T-helper 17 cell (primary cell): Measurements from ENCODE around the gene MGAT5B. TPM values are rescaled to one million over a fixed set of nuclear protein-coding genes. Genes with fewer than 3 reads are reported as not detected.

Experiments used
- ATAC-seq: fragments of 150-1000 bp; cut with Tn5 transposase; 2 replicates; pipeline ENCODE4 v1.10.0; 2021; ENCODE audit warnings: mild to moderate bottlenecking, moderate library complexity
- DNase-seq, 3 donors: peaks; one replicate each; pipeline versions ENCODE4 v3.0.0 to v3.0.0-alpha.2; 2020 to 2021
- H3K9me3 ChIP-seq: one replicate; pipeline ENCODE4 v1.7.0; 2013; ENCODE audit warnings: low read length, mild to moderate bottlenecking; ENCODE audit not compliant: control insufficient read depth, poor library complexity, severe bottlenecking
- H3K27ac Mint-ChIP-seq: one replicate; pipeline ENCODE4 v1.8.0; 2022; ENCODE audit warnings: mild to moderate bottlenecking, moderate library complexity, mixed read lengths
- H3K27me3 Mint-ChIP-seq: one replicate; pipeline ENCODE4 v1.8.0; 2022; ENCODE audit warnings: mixed read lengths
- H3K36me3 Mint-ChIP-seq: one replicate; pipeline ENCODE4 v1.8.0; 2022; ENCODE audit warnings: low read depth, mixed read lengths
- H3K4me1 Mint-ChIP-seq: one replicate; pipeline ENCODE4 v1.8.0; 2022; ENCODE audit warnings: mild to moderate bottlenecking, mixed read lengths
- H3K4me3 Mint-ChIP-seq: one replicate; pipeline ENCODE4 v1.8.0; 2022; ENCODE audit warnings: mild to moderate bottlenecking, moderate library complexity, mixed read lengths
- total RNA-seq, 4 donors: library from RNA in 2 of 4; stranded (reverse) in 2 of 4; gene quantifications; one replicate each; pipeline ENCODE4 v1.2.3 and lab custom pipeline; 2022 to 2026

MGAT5B gene
- total RNA-seq, 2 donors from 2014 or later = 0.55 to 1.4 TPM

GRCh38 chr17:76935331-76935730 is 67.1 kb downstream of the MGAT5B start:
- Mint-ChIP-seq H3K27ac (no peak overlapping the region), H3K4me3 (no peak overlapping the region), H3K36me3 (no peaks in the 10 kb centered on the region), H3K4me1 (peaks cover 15% of the 10 kb centered on the region), H3K27me3 (peaks cover 19% of the 10 kb centered on the region)
- H3K9me3 ChIP-seq = no peaks in the 10 kb centered on the region
- DNase-seq = no peak
- ATAC-seq = no peak

- Mint-ChIP-seq H3K4me3 (no peak overlapping the region), H3K27ac (no peak overlapping the region), H3K27me3 (peaks cover 19% of the 10 kb centered on the region), H3K36me3 (no peaks in the 10 kb centered on the region), H3K4me1 (peaks cover 9% of the 10 kb centered on the region)
- no peaks in the 10 kb centered on the region for H3K9me3 ChIP-seq
- ATAC-seq = no peak
- DNase-seq = no peak
Observed at GRCh38 chr17:76937238-76937637, 69.0 kb downstream of the MGAT5B start.

- H3K4me1 Mint-ChIP-seq = peaks cover 7% of the 10 kb centered on the region
- no peak overlapping the region for H3K4me3 Mint-ChIP-seq
- H3K9me3 ChIP-seq = no peaks in the 10 kb centered on the region
- no peak for DNase-seq
- no peak overlapping the region for H3K27ac Mint-ChIP-seq
- peaks cover 17% of the 10 kb centered on the region for H3K27me3 Mint-ChIP-seq
- H3K36me3 Mint-ChIP-seq = no peaks in the 10 kb centered on the region
- no peak for ATAC-seq
Observed at GRCh38 chr17:76938009-76938408, 69.8 kb downstream of the MGAT5B start.

GRCh38 chr17:76940295-76940694 is 72.1 kb downstream of the MGAT5B start:
- DNase-seq (no peak), ATAC-seq (no peak)

GRCh38 chr17:76940738-76941350 is 72.6 kb downstream of the MGAT5B start:
- DNase-seq = no peak
- Mint-ChIP-seq H3K4me3 (no peak overlapping the region), H3K27ac (no peak overlapping the region), H3K27me3 (no peaks in the 10 kb centered on the region), H3K36me3 (no peaks in the 10 kb centered on the region), H3K4me1 (peaks cover 3% of the 10 kb centered on the region)
- ATAC-seq = no peak
- H3K9me3 ChIP-seq = no peaks in the 10 kb centered on the region

More at GRCh38 chr17:76940295-76940694, 72.1 kb downstream of the MGAT5B start:
- Mint-ChIP-seq H3K27me3 (no peaks in the 10 kb centered on the region), H3K36me3 (no peaks in the 10 kb centered on the region), H3K27ac (peak overlapping the region; percentile 41), H3K4me1 (peaks cover 3% of the 10 kb centered on the region), H3K4me3 (no peak overlapping the region)
- no peaks in the 10 kb centered on the region for H3K9me3 ChIP-seq

GRCh38 chr17:76943202-76943601 is 75.0 kb downstream of the MGAT5B start:
- Mint-ChIP-seq H3K4me3 (no peak overlapping the region), H3K4me1 (no peaks in the 10 kb centered on the region), H3K27ac (no peak overlapping the region), H3K27me3 (no peaks in the 10 kb centered on the region), H3K36me3 (no peaks in the 10 kb centered on the region)
- no peak for ATAC-seq
- no peaks in the 10 kb centered on the region for H3K9me3 ChIP-seq
- DNase-seq = no peak

- H3K27ac Mint-ChIP-seq = no peak overlapping the region
- H3K4me1 Mint-ChIP-seq = no peaks in the 10 kb centered on the region
- no peaks in the 10 kb centered on the region for H3K36me3 Mint-ChIP-seq
- no peak for ATAC-seq
- no peaks in the 10 kb centered on the region for H3K9me3 ChIP-seq
- H3K4me3 Mint-ChIP-seq = no peak overlapping the region
- no peaks in the 10 kb centered on the region for H3K27me3 Mint-ChIP-seq
- DNase-seq = no peak
Observed at GRCh38 chr17:76943781-76944213, 75.6 kb downstream of the MGAT5B start.

- no peak overlapping the region for H3K27ac Mint-ChIP-seq
- no peak for DNase-seq
- no peaks in the 10 kb centered on the region for H3K36me3 Mint-ChIP-seq
- no peak for ATAC-seq
- no peaks in the 10 kb centered on the region for H3K4me1 Mint-ChIP-seq
- H3K4me3 Mint-ChIP-seq = no peak overlapping the region
- no peaks in the 10 kb centered on the region for H3K9me3 ChIP-seq
- no peaks in the 10 kb centered on the region for H3K27me3 Mint-ChIP-seq
Observed at GRCh38 chr17:76944477-76944876, 76.3 kb downstream of the MGAT5B start.

- Mint-ChIP-seq H3K27ac (no peak overlapping the region), H3K4me3 (no peak overlapping the region), H3K27me3 (no peaks in the 10 kb centered on the region), H3K4me1 (no peaks in the 10 kb centered on the region), H3K36me3 (no peaks in the 10 kb centered on the region)
- ATAC-seq (no peak), DNase-seq (no peak)
- no peaks in the 10 kb centered on the region for H3K9me3 ChIP-seq
Observed at GRCh38 chr17:76946111-76946771, 78.0 kb downstream of the MGAT5B start.

GRCh38 chr17:76946772-76947135 is 78.5 kb downstream of the MGAT5B start:
- no peak for ATAC-seq
- Mint-ChIP-seq H3K4me3 (no peak overlapping the region), H3K27ac (no peak overlapping the region), H3K36me3 (no peaks in the 10 kb centered on the region), H3K4me1 (no peaks in the 10 kb centered on the region), H3K27me3 (no peaks in the 10 kb centered on the region)
- no peak for DNase-seq
- H3K9me3 ChIP-seq = no peaks in the 10 kb centered on the region

- H3K27me3 Mint-ChIP-seq = no peaks in the 10 kb centered on the region
- no peaks in the 10 kb centered on the region for H3K36me3 Mint-ChIP-seq
- no peaks in the 10 kb centered on the region for H3K4me1 Mint-ChIP-seq
- no peaks in the 10 kb centered on the region for H3K9me3 ChIP-seq
- H3K27ac Mint-ChIP-seq = no peak overlapping the region
- no peak for ATAC-seq
- DNase-seq = no peak
- H3K4me3 Mint-ChIP-seq = no peak overlapping the region
Observed at GRCh38 chr17:76947309-76947708, 79.1 kb downstream of the MGAT5B start.

GRCh38 chr17:76947771-76948170 is 79.6 kb downstream of the MGAT5B start:
- Mint-ChIP-seq H3K27me3 (no peaks in the 10 kb centered on the region), H3K4me3 (no peak overlapping the region), H3K36me3 (no peaks in the 10 kb centered on the region)

GRCh38 chr17:76948301-76948700 is 80.1 kb downstream of the MGAT5B start:
- DNase-seq (no peak), ATAC-seq (no peak)
- Mint-ChIP-seq H3K4me1 (no peaks in the 10 kb centered on the region), H3K36me3 (no peaks in the 10 kb centered on the region), H3K27me3 (no peaks in the 10 kb centered on the region), H3K27ac (no peak overlapping the region), H3K4me3 (no peak overlapping the region)
- H3K9me3 ChIP-seq = no peaks in the 10 kb centered on the region

More at GRCh38 chr17:76947771-76948170, 79.6 kb downstream of the MGAT5B start:
- ATAC-seq (no peak), DNase-seq (no peak)
- no peak overlapping the region for H3K27ac Mint-ChIP-seq
- H3K9me3 ChIP-seq = no peaks in the 10 kb centered on the region
- no peaks in the 10 kb centered on the region for H3K4me1 Mint-ChIP-seq

- no peaks in the 10 kb centered on the region for H3K9me3 ChIP-seq
- no peak for ATAC-seq
- Mint-ChIP-seq H3K4me1 (no peaks in the 10 kb centered on the region), H3K36me3 (no peaks in the 10 kb centered on the region), H3K4me3 (no peak overlapping the region), H3K27me3 (no peaks in the 10 kb centered on the region), H3K27ac (no peak overlapping the region)
- no peak for DNase-seq
Observed at GRCh38 chr17:76948726-76949342, 80.6 kb downstream of the MGAT5B start.
